Lung (tissue), 12 donors: ENCODE results near the gene COL13A1. TPM values are rescaled to one million over a fixed set of nuclear protein-coding genes. Genes with fewer than 3 reads are reported as not detected.

ENCODE experiments used
- ATAC-seq: fragments of 200-7000 bp; cut with Tn5 transposase; one replicate; pipeline ENCODE4 v1.9.1; 2020; ENCODE audit warnings: moderate number of reproducible peaks; ENCODE audit not compliant: insufficient read depth, low FRiP score
- DNase-seq, 3 donors: peaks; one replicate each; pipeline ENCODE4 v3.0.0-alpha.2; 2013 to 2017
- H3K27ac ChIP-seq, 2 donors: one replicate each; pipeline ENCODE4 v1.5.1; 2013; ENCODE audit warnings: mild to moderate bottlenecking in 2 of 2, moderate library complexity in 2 of 2, control low read depth in 1 of 2, inconsistent platforms in 1 of 2, low read depth in 1 of 2, low read length in 1 of 2
- H3K27me3 ChIP-seq, 3 donors: one replicate each; pipeline ENCODE4 v1.5.1; 2013; ENCODE audit warnings: low read length in 2 of 3; ENCODE audit not compliant: control insufficient read depth in 3 of 3, insufficient read depth in 3 of 3
- H3K36me3 ChIP-seq, 4 donors: one replicate each; pipeline ENCODE4 v1.5.1; 2013; ENCODE audit warnings: low read length in 4 of 4, mild to moderate bottlenecking in 1 of 4, moderate library complexity in 1 of 4; ENCODE audit not compliant: control insufficient read depth in 4 of 4, insufficient read depth in 4 of 4
- H3K4me1 ChIP-seq, 5 donors: one replicate each; pipeline ENCODE4 v1.5.1; 2013; ENCODE audit warnings: low read length in 5 of 5, mild to moderate bottlenecking in 2 of 5, moderate library complexity in 1 of 5; ENCODE audit not compliant: control insufficient read depth in 5 of 5, insufficient read depth in 5 of 5
- H3K4me3 ChIP-seq: one replicate; pipeline ENCODE4 v1.5.1; 2013; ENCODE audit warnings: mild to moderate bottlenecking, control low read depth, moderate library complexity
- H3K9ac ChIP-seq, 2 donors: one replicate each; pipeline ENCODE4 v1.5.1; 2013; ENCODE audit warnings: low read length in 2 of 2, control low read depth in 1 of 2; ENCODE audit not compliant: insufficient read depth in 1 of 2
- H3K9me3 ChIP-seq, 4 donors: one replicate each; pipeline ENCODE4 v1.5.1; 2013; ENCODE audit warnings: low read length in 3 of 4, mild to moderate bottlenecking in 1 of 4, moderate library complexity in 1 of 4; ENCODE audit not compliant: control insufficient read depth in 4 of 4, insufficient read depth in 3 of 4
- WGBS, 2 donors: extraction: QIAGEN DNeasy Blood & Tissue Kit; methylation state at CpG; one replicate each; pipeline ENCODE4 v1.1.7; 2013; 5-methylcytosine and 5-hydroxymethylcytosine counted together
- polyA plus RNA-seq, 2 donors: library from polyadenylated mRNA; stranded (reverse); fragments of 200-250 nt; gene quantifications; one replicate each; pipeline ENCODE4 v1.2.1, GENCODE V29; 2013
- total RNA-seq, 2 donors: library from RNA; depleted of rRNA in 1 of 2; stranded (reverse); fragments of >200 nt in 1 of 2; gene quantifications; one replicate each; pipeline ENCODE4 v1.2.1, GENCODE V29; 2014 to 2021
- TF ChIP-seq, protein P1 (sequence below): IDR thresholded peaks from 2 replicates; pipeline ENCODE4 v1.5.1; 2012; ENCODE audit warnings: mild to moderate bottlenecking; ENCODE audit errors: control extremely low read depth, extremely low read depth
- donor health status: control.
- donor health status: control.
- donor health status: Bipolar disorder and iron deficiency.
- donor health status: healthy.
- donor health status: DM: yes; HTN: yes; CAD: no.

Gene COL13A1
- total and polyA plus RNA-seq, 4 donors: 2.7 to 42.1 (median 5.6) TPM

DNA sequence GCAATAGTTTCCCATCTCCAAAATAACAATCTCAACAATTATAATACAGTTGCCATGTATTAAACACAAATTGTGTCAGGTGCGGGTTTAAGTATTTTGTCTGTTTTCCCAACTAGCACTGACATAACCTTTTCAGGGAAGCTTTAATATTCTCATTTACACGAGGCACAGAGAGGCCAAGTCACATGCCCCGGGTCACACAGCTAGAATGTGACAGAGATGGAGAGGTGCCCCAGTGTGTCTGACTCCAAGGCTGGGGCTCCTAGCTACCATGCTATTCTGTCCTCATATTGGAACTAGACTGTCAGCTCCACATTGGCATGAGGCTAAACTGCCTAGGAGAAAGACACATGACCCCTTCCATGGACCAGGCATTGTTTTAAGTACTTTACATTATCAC is 77.2 kb downstream of the COL13A1 start:
- Histone ChIP-seq H3K9ac (no peak overlapping the region), H3K4me1 (peaks cover 0 to 35% (median 11%) of the 10 kb centered on the region in 5 donors), H3K9me3 (no peaks in the 10 kb centered on the region), H3K4me3 (no peak overlapping the region), H3K27ac (no peak overlapping the region), H3K27me3 (peaks cover 0 to under 1% (median 0%) of the 10 kb centered on the region in 3 donors), H3K36me3 (peaks cover 0 to 4% (median 0%) of the 10 kb centered on the region in 4 donors)
- 82 to 92% methylated on average over 3 of the region's 3 CpGs for WGBS, 2 donors
- DNase-seq (no peak), ATAC-seq (no peak)
- TF ChIP-seq, protein P1, sequence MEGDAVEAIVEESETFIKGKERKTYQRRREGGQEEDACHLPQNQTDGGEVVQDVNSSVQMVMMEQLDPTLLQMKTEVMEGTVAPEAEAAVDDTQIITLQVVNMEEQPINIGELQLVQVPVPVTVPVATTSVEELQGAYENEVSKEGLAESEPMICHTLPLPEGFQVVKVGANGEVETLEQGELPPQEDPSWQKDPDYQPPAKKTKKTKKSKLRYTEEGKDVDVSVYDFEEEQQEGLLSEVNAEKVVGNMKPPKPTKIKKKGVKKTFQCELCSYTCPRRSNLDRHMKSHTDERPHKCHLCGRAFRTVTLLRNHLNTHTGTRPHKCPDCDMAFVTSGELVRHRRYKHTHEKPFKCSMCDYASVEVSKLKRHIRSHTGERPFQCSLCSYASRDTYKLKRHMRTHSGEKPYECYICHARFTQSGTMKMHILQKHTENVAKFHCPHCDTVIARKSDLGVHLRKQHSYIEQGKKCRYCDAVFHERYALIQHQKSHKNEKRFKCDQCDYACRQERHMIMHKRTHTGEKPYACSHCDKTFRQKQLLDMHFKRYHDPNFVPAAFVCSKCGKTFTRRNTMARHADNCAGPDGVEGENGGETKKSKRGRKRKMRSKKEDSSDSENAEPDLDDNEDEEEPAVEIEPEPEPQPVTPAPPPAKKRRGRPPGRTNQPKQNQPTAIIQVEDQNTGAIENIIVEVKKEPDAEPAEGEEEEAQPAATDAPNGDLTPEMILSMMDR: no peak

DNA sequence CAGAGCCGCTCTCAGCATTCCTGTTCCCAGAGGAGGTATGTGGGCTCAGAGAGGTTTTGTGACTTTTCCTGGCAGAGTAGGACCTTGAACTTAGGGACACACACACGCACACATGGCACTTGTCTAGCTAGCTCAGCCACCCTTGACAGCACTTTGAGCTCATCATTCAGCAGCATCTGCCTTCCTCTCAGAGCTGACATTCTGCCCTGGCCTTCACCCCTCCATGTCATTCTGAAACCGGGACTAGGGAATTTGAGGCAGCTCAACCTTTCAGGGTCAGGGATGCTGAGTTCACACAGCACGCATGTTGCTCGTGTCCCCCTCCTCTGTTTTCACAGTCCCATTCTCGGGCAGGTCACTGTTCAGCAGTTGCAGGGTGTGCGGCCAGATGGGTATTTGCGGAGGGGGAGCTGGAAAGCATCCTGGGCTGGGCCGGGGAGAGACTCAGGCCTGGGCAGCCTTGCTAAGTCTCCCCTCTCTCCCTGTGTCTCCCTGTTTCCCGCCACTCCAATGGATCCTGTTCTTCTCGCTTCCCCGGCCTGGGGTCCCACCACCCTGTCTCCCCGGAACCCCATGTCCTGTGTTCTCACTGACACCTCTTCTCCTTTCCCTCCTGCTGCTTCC is 78.0 kb downstream of the COL13A1 start:
- TF ChIP-seq, protein P1: no peak
- DNase-seq: no peak
- Histone ChIP-seq H3K9me3 (no peaks in the 10 kb centered on the region), H3K9ac (no peak overlapping the region), H3K4me1 (peaks cover 0 to 35% (median 13%) of the 10 kb centered on the region in 5 donors), H3K4me3 (no peak overlapping the region), H3K27ac (no peak overlapping the region), H3K27me3 (peaks cover 0 to 2% (median 0%) of the 10 kb centered on the region in 3 donors), H3K36me3 (peaks cover 0 to 3% (median 0%) of the 10 kb centered on the region in 4 donors)
- 82 to 87% methylated on average over 13 of the region's 13 CpGs for WGBS, 2 donors
- no peak for ATAC-seq

DNA sequence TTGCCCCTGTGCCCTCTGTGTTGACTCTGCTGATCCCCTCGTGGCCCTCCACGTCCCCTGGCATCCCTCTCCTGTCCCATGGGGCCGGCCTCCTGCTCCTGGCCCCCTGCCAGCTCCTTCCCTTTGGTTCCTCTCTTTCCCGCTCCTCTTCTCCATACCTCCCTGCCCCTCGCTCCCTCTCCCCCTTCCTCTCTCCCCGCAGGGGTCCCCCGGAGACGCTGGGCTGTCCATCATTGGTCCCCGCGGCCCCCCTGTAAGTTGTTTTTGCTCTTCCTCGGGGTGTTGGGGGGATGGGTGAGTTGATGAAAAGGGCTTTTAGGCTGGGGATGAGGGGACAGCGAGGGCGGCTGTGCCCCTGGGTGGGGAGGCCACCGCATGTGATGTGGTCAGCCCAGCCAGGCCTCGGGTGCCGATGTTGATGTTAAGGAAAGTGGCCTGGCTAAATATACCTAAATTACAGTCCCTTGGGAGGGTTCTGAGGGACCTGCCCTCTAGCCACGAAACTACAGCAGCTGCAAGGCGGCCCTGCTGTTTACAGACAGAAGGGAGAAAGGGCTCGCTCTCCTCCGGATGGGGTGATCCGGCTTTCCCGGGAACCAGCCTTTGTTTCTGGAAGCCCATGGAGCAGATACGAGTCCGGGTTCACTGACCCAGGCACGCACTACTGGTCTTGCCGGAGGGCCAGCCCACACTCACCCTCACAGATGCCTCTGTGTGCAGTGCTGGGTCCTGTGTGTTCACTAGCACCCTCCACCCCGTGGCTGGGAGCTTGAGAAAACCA is 78.8 kb downstream of the COL13A1 start:
- TF ChIP-seq, protein P1: no peak
- no peak for ATAC-seq
- peak; percentile 34 to 45 (median 39) for DNase-seq

More for the DNA sequence above, 78.8 kb downstream of the COL13A1 start:
- H3K9ac ChIP-seq: no peak overlapping the region
- no peak overlapping the region for H3K27ac ChIP-seq
- H3K27me3 ChIP-seq: peaks cover 0 to 2% (median 0%) of the 10 kb centered on the region in 3 donors
- H3K4me1 ChIP-seq: peaks cover 0 to 40% (median 13%) of the 10 kb centered on the region in 5 donors
- WGBS, 2 donors: 47 to 50% methylated on average over 27 of the region's 27 CpGs
- H3K9me3 ChIP-seq: no peaks in the 10 kb centered on the region
- no peaks in the 10 kb centered on the region for H3K36me3 ChIP-seq
- H3K4me3 ChIP-seq: no peak overlapping the region
